Measurements from ENCODE around the gene CT47C1.

The CT47C1 gene

GRCh38 chrX:119069762-119070161 is 3.0 kb upstream of the CT47C1 start:
- no peaks in the 10 kb centered on the region for H3K36me3 ChIP-seq (ENCODE audit: insufficient read depth)
- H3K4me1 ChIP-seq (ENCODE audit: low read depth, poor library complexity, severe bottlenecking) = peaks cover 8% of the 10 kb centered on the region
- H3K4me2 ChIP-seq = no peak overlapping the region
- H3K79me2 ChIP-seq (ENCODE audit: insufficient read depth, low read depth) = no peaks in the 10 kb centered on the region
- H3K9ac ChIP-seq = no peak overlapping the region
- H3K27me3 ChIP-seq (ENCODE audit: insufficient read depth, low read depth) = no peaks in the 10 kb centered on the region
- TF ChIP-seq CTCF (conservative IDR thresholded peaks at IDR 0.05; ENCODE audit: low read depth, low read length) = no peak
- H2AFZ ChIP-seq (ENCODE audit: low read depth) = no peak overlapping the region
- no peak overlapping the region for H3K27ac ChIP-seq
- H4K20me1 ChIP-seq (ENCODE audit: insufficient read depth) = no peaks in the 10 kb centered on the region
- no peak overlapping the region for H3K4me3 ChIP-seq (IDR thresholded peaks at IDR 0.05; ENCODE audit: insufficient read depth, low read depth, low read length)

- peak overlapping the region; percentile 42; the same call in 1 of the 2 replicates for H3K4me2 ChIP-seq
- H4K20me1 ChIP-seq (ENCODE audit: insufficient read depth) = no peaks in the 10 kb centered on the region
- no peaks in the 10 kb centered on the region for H3K36me3 ChIP-seq (ENCODE audit: insufficient read depth)
- no peak for TF ChIP-seq CTCF (conservative IDR thresholded peaks at IDR 0.05; ENCODE audit: low read depth, low read length)
- no peaks in the 10 kb centered on the region for H3K79me2 ChIP-seq (ENCODE audit: insufficient read depth, low read depth)
- no peak overlapping the region for H2AFZ ChIP-seq (ENCODE audit: low read depth)
- peaks cover 8% of the 10 kb centered on the region for H3K4me1 ChIP-seq (ENCODE audit: low read depth, poor library complexity, severe bottlenecking)
- H3K4me3 ChIP-seq (IDR thresholded peaks at IDR 0.05; ENCODE audit: insufficient read depth, low read depth, low read length) = no peak overlapping the region
- no peaks in the 10 kb centered on the region for H3K27me3 ChIP-seq (ENCODE audit: insufficient read depth, low read depth)
- no peak overlapping the region for H3K27ac ChIP-seq
- no peak overlapping the region for H3K9ac ChIP-seq
Observed at GRCh38 chrX:119071381-119071780, 1.4 kb upstream of the CT47C1 start.

GRCh38 chrX:119073200-119073905 is 560 bp downstream of the CT47C1 start:
- no peak for TF ChIP-seq CTCF (conservative IDR thresholded peaks at IDR 0.05; ENCODE audit: low read depth, low read length)
- Histone ChIP-seq H2AFZ (ENCODE audit: low read depth) (no peak overlapping the region), H3K27ac (no peak overlapping the region), H3K27me3 (ENCODE audit: insufficient read depth, low read depth) (no peaks in the 10 kb centered on the region), H3K9ac (no peak overlapping the region), H3K4me1 (ENCODE audit: low read depth, poor library complexity, severe bottlenecking) (peaks cover 8% of the 10 kb centered on the region), H3K4me2 (no peak overlapping the region), H3K79me2 (ENCODE audit: insufficient read depth, low read depth) (no peaks in the 10 kb centered on the region), H3K4me3 (IDR thresholded peaks at IDR 0.05; ENCODE audit: insufficient read depth, low read depth, low read length) (no peak overlapping the region), H3K36me3 (ENCODE audit: insufficient read depth) (no peaks in the 10 kb centered on the region), H4K20me1 (ENCODE audit: insufficient read depth) (no peaks in the 10 kb centered on the region)

GRCh38 chrX:119073911-119074310 is 1.1 kb downstream of the CT47C1 start:
- Histone ChIP-seq H3K4me3 (IDR thresholded peaks at IDR 0.05; ENCODE audit: insufficient read depth, low read depth, low read length) (no peak overlapping the region), H4K20me1 (ENCODE audit: insufficient read depth) (no peaks in the 10 kb centered on the region), H3K79me2 (ENCODE audit: insufficient read depth, low read depth) (no peaks in the 10 kb centered on the region), H3K27ac (no peak overlapping the region), H3K4me2 (no peak overlapping the region), H3K4me1 (ENCODE audit: low read depth, poor library complexity, severe bottlenecking) (peaks cover 8% of the 10 kb centered on the region), H2AFZ (ENCODE audit: low read depth) (no peak overlapping the region), H3K27me3 (ENCODE audit: insufficient read depth, low read depth) (no peaks in the 10 kb centered on the region), H3K9ac (no peak overlapping the region), H3K36me3 (ENCODE audit: insufficient read depth) (no peaks in the 10 kb centered on the region)
- no peak for TF ChIP-seq CTCF (conservative IDR thresholded peaks at IDR 0.05; ENCODE audit: low read depth, low read length)

Data from KMS-11 (cell line).